Parathyroid adenoma (tissue), 2 donors: ENCODE data around the gene GNA12.
"Not testable (repeated sequence)": the region's sequence is repeated elsewhere in the genome, so short reads cannot be mapped to it uniquely, and the experiment has no call there.

ENCODE experiments used
- H2AFZ ChIP-seq: fragments of 300-600 bp; sonication (generic); one replicate; pipeline ENCODE4 v1.7.0; 2017; ENCODE audit warnings: antibody characterized with exemption, mild to moderate bottlenecking
- H3K27ac ChIP-seq: fragments of 300-600 bp; sonication (generic); one replicate; pipeline ENCODE4 v1.7.0; 2017
- H3K27me3 ChIP-seq: fragments of 300-600 bp; sonication (generic); one replicate; pipeline ENCODE4 v1.7.0; 2017; ENCODE audit warnings: low read length; ENCODE audit not compliant: control insufficient read depth, insufficient read depth
- H3K36me3 ChIP-seq: fragments of 300-600 bp; sonication (generic); one replicate; pipeline ENCODE4 v1.7.0; 2017; ENCODE audit warnings: low read length; ENCODE audit not compliant: control insufficient read depth, insufficient read depth
- H3K4me1 ChIP-seq: fragments of 300-600 bp; sonication (generic); one replicate; pipeline ENCODE4 v1.7.0; 2017; ENCODE audit warnings: control low read depth
- H3K4me2 ChIP-seq: fragments of 300-600 bp; sonication (generic); one replicate; pipeline ENCODE4 v1.7.0; 2017; ENCODE audit warnings: low read length
- H3K4me3 ChIP-seq: fragments of 300-600 bp; sonication (generic); one replicate; pipeline ENCODE4 v1.7.0; 2017; ENCODE audit warnings: low read depth, low read length
- H3K79me2 ChIP-seq: fragments of 300-600 bp; sonication (generic); one replicate; pipeline ENCODE4 v1.7.0; 2017; ENCODE audit warnings: control low read depth
- H3K9ac ChIP-seq: fragments of 300-600 bp; sonication (generic); one replicate; pipeline ENCODE4 v1.7.0; 2017; ENCODE audit warnings: mild to moderate bottlenecking
- H3K9me3 ChIP-seq: fragments of 300-600 bp; sonication (generic); one replicate; pipeline ENCODE4 v1.7.0; 2017; ENCODE audit warnings: low read length; ENCODE audit not compliant: control insufficient read depth
- CTCF ChIP-seq: fragments of 300-600 bp; sonication (generic); IDR thresholded peaks from one replicate; pipeline ENCODE4 v1.7.0; 2017; ENCODE audit warnings: antibody characterized with exemption, mild to moderate bottlenecking
- donor health status: primary hyperparathyroidism.

Gene GNA12

GRCh38 chr7:2680256-2680655 lies 163.9 kb downstream of the GNA12 start:
- Histone ChIP-seq H3K27me3 (no peaks in the 10 kb centered on the region), H3K9ac (no peak overlapping the region), H3K27ac (no peak overlapping the region), H2AFZ (no peak overlapping the region), H3K4me2 (no peak overlapping the region), H3K4me3 (no peak overlapping the region), H3K79me2 (no peaks in the 10 kb centered on the region), H3K9me3 (no peaks in the 10 kb centered on the region), H3K36me3 (no peaks in the 10 kb centered on the region), H3K4me1 (no peaks in the 10 kb centered on the region)
- TF ChIP-seq CTCF: no peak

- H3K27me3 ChIP-seq, H3K4me3 ChIP-seq, H2AFZ ChIP-seq, H3K4me2 ChIP-seq, H3K9me3 ChIP-seq, H3K27ac ChIP-seq, H3K79me2 ChIP-seq, H3K4me1 ChIP-seq, H3K36me3 ChIP-seq, H3K9ac ChIP-seq: not testable (repeated sequence)
Measured at GRCh38 chr7:2679135-2680127, 164.7 kb downstream of the GNA12 start.

- not testable (repeated sequence) for H3K27me3 ChIP-seq, H3K36me3 ChIP-seq, H3K9me3 ChIP-seq, H3K79me2 ChIP-seq, H3K4me2 ChIP-seq, H3K4me3 ChIP-seq, H2AFZ ChIP-seq, H3K9ac ChIP-seq, H3K27ac ChIP-seq, H3K4me1 ChIP-seq
Measured at GRCh38 chr7:2678454-2678853, 165.7 kb downstream of the GNA12 start.
